Measurements from ENCODE around the gene GPX4.
A peak's percentile ranks its signal among the peaks of the same experiment; 100 is the strongest.
"Not testable (repeated sequence)": the region's sequence is repeated elsewhere in the genome, so short reads cannot be mapped to it uniquely, and the experiment has no call there.

GPX4 gene

GRCh38 chr19:1126984-1127760, 23.4 kb downstream of the GPX4 start:
- peaks cover 16 to 32% of the 10 kb centered on the region in 2 experiments for H3K4me1 ChIP-seq (ENCODE audit: control insufficient read depth in 1 of 2, insufficient read depth in 1 of 2, low read depth in 1 of 2, low read length in 1 of 2)
- TF ChIP-seq CTCF (IDR thresholded peaks at IDR 0.05), result no peak
- peak overlapping the region; percentile 49 for H3K27ac ChIP-seq
- no peaks in the 10 kb centered on the region for H3K9me3 ChIP-seq
- peaks cover 84% of the 10 kb centered on the region for H3K36me3 ChIP-seq
- no peak overlapping the region for H3K4me3 ChIP-seq (ENCODE audit: low read depth in 1 of 2, low read length in 1 of 2)
- H3K27me3 ChIP-seq, result no peaks in the 10 kb centered on the region

- Histone ChIP-seq H3K27ac (no peak overlapping the region), H3K36me3 (peaks cover 75% of the 10 kb centered on the region), H3K27me3 (no peaks in the 10 kb centered on the region), H3K9me3 (no peaks in the 10 kb centered on the region), H3K4me3 (ENCODE audit: low read depth in 1 of 2, low read length in 1 of 2) (no peak overlapping the region), H3K4me1 (ENCODE audit: control insufficient read depth in 1 of 2, insufficient read depth in 1 of 2, low read depth in 1 of 2, low read length in 1 of 2) (peaks cover 25 to 32% of the 10 kb centered on the region in 2 experiments)
- no peak for TF ChIP-seq CTCF (IDR thresholded peaks at IDR 0.05)
These were observed 24.3 kb downstream of the GPX4 start for GRCh38 chr19:1128106-1128505.

- H3K9me3 ChIP-seq, H3K27ac ChIP-seq, H3K27me3 ChIP-seq: not testable (repeated sequence)
- H3K4me3 ChIP-seq (ENCODE audit: low read depth in 1 of 2, low read length in 1 of 2), result peak overlapping the region in 1 of 2 experiments; percentile 99
- H3K4me1 ChIP-seq (ENCODE audit: control insufficient read depth in 1 of 2, insufficient read depth in 1 of 2, low read depth in 1 of 2, low read length in 1 of 2), result peaks cover 34 to 38% of the 10 kb centered on the region in 2 experiments
- H3K36me3 ChIP-seq, result peaks cover 65% of the 10 kb centered on the region
These were observed 25.3 kb downstream of the GPX4 start for GRCh38 chr19:1129084-1129483.

- Histone ChIP-seq H3K4me3 (ENCODE audit: low read depth in 1 of 2, low read length in 1 of 2) (peak overlapping the region; percentile 97 to 99), H3K27me3 (no peaks in the 10 kb centered on the region), H3K9me3 (no peaks in the 10 kb centered on the region), H3K36me3 (peaks cover 65% of the 10 kb centered on the region), H3K27ac (no peak overlapping the region), H3K4me1 (ENCODE audit: control insufficient read depth in 1 of 2, insufficient read depth in 1 of 2, low read depth in 1 of 2, low read length in 1 of 2) (peaks cover 39 to 42% of the 10 kb centered on the region in 2 experiments)
- no peak for TF ChIP-seq CTCF (IDR thresholded peaks at IDR 0.05)
These were observed 25.7 kb downstream of the GPX4 start for GRCh38 chr19:1129535-1129934.

GRCh38 chr19:1130771-1131717, 27.2 kb downstream of the GPX4 start:
- Histone ChIP-seq H3K36me3 (peaks cover 58% of the 10 kb centered on the region), H3K9me3 (no peaks in the 10 kb centered on the region), H3K27me3 (no peaks in the 10 kb centered on the region), H3K4me3 (ENCODE audit: low read depth in 1 of 2, low read length in 1 of 2) (peak overlapping the region; percentile 97 to 99), H3K4me1 (ENCODE audit: control insufficient read depth in 1 of 2, insufficient read depth in 1 of 2, low read depth in 1 of 2, low read length in 1 of 2) (peaks cover 40 to 42% of the 10 kb centered on the region in 2 experiments), H3K27ac (peak overlapping the region; percentile 99)
- no peak for TF ChIP-seq CTCF (IDR thresholded peaks at IDR 0.05)

All from neutrophil (primary cell).